ENCODE measurements around the gene MED20.

DNA sequence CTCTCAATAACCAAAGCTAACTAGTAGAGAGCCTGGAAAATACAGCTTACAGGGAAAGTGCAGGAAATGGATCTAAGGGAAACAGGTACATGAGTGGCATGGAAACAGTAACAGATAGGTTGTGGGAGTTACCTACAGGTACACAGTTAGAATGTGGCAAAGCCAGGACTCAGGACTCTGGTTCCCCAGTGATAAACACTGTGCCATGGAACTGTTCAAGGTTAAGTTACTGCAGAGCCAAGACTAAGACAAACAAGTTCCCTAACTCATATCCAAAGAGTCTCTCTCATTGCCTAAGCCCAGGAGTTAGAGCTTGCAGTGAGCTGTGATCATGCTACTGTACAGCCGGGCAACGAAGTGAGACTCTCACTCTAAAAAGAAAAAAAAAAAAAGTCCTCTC lies 6.6 kb downstream of the MED20 start:
- TF ChIP-seq, protein P1, sequence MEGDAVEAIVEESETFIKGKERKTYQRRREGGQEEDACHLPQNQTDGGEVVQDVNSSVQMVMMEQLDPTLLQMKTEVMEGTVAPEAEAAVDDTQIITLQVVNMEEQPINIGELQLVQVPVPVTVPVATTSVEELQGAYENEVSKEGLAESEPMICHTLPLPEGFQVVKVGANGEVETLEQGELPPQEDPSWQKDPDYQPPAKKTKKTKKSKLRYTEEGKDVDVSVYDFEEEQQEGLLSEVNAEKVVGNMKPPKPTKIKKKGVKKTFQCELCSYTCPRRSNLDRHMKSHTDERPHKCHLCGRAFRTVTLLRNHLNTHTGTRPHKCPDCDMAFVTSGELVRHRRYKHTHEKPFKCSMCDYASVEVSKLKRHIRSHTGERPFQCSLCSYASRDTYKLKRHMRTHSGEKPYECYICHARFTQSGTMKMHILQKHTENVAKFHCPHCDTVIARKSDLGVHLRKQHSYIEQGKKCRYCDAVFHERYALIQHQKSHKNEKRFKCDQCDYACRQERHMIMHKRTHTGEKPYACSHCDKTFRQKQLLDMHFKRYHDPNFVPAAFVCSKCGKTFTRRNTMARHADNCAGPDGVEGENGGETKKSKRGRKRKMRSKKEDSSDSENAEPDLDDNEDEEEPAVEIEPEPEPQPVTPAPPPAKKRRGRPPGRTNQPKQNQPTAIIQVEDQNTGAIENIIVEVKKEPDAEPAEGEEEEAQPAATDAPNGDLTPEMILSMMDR (IDR thresholded peaks at IDR 0.05; ENCODE audit: low read length), result no peak
- no peak for TF ChIP-seq EZH2 (IDR thresholded peaks at IDR 0.05; ENCODE audit: borderline replicate concordance, low read length)
